HFFc6 (cell line): ENCODE data around the gene GLIS2. TPM values are rescaled to one million over a fixed set of nuclear protein-coding genes. Genes with fewer than 3 reads are reported as not detected.
"Not testable (repeated sequence)": the region's sequence is repeated elsewhere in the genome, so short reads cannot be mapped to it uniquely, and the experiment has no call there.

Experiments used
- DNase-seq: peaks from one replicate; pipeline ENCODE4 v3.0.0-alpha.2; 2018
- H3K27ac Mint-ChIP-seq: 2 replicates; pipeline ENCODE4 v1.8.0; 2020; ENCODE audit warnings: mild to moderate bottlenecking, mixed read lengths
- H3K27me3 Mint-ChIP-seq: 2 replicates; pipeline ENCODE4 v1.8.0; 2021; ENCODE audit warnings: mild to moderate bottlenecking, moderate library complexity, mixed read lengths; ENCODE audit not compliant: insufficient read depth
- H3K36me3 Mint-ChIP-seq: 2 replicates; pipeline ENCODE4 v1.8.0; 2021; ENCODE audit warnings: low read depth, mixed read lengths
- H3K4me1 Mint-ChIP-seq: 2 replicates; pipeline ENCODE4 v1.8.0; 2020; ENCODE audit warnings: low read depth, mixed read lengths
- H3K4me3 Mint-ChIP-seq: 2 replicates; pipeline ENCODE4 v1.8.0; 2020; ENCODE audit warnings: mild to moderate bottlenecking, moderate library complexity, mixed read lengths
- H3K9me3 Mint-ChIP-seq: 2 replicates; pipeline ENCODE4 v1.8.0; 2020; ENCODE audit warnings: mild to moderate bottlenecking, mixed read lengths
- CTCF ChIP-seq: fragments of 200-600 bp; sonication (generic); IDR thresholded peaks from 2 replicates; pipeline ENCODE4 v1.5.0; 2021; ENCODE audit warnings: antibody characterized with exemption, mild to moderate bottlenecking
- total RNA-seq, 6 experiments: library from RNA; stranded (reverse); fragmentation: NEBNext Ultra II Directional; extraction: Animal tissue kit (Norgen Biotek cat#: 25700); gene quantifications; 2 replicates in 1 of 6; 3 replicates in 5 of 6; pipeline ENCODE4 v1.2.3, GENCODE V29; 2021

Gene GLIS2
- total RNA-seq, 6 experiments from 2014 or later: 21.9 to 26.0 (median 23.5) TPM

GRCh38 chr16:4339455-4339854 is 23.6 kb downstream of the GLIS2 start:
- no peak overlapping the region for H3K4me3 Mint-ChIP-seq
- H3K4me1 Mint-ChIP-seq: no peaks in the 10 kb centered on the region
- H3K9me3 Mint-ChIP-seq: no peaks in the 10 kb centered on the region
- DNase-seq: no peak
- H3K27me3 Mint-ChIP-seq: peaks cover 12% of the 10 kb centered on the region
- 0 out of 2 replicates have a peak overlapping the region, but pooled peaks have one; percentile 21 for H3K27ac Mint-ChIP-seq
- H3K36me3 Mint-ChIP-seq: peaks cover 5% of the 10 kb centered on the region; the same call in 1 of the 2 replicates
- TF ChIP-seq CTCF: no peak

- Mint-ChIP-seq H3K36me3 (peaks cover 5% of the 10 kb centered on the region; the same call in 1 of the 2 replicates), H3K9me3 (no peaks in the 10 kb centered on the region), H3K27me3 (peaks cover 12% of the 10 kb centered on the region), H3K4me3 (no peak overlapping the region), H3K4me1 (no peaks in the 10 kb centered on the region), H3K27ac (no peak overlapping the region)
- no peak for DNase-seq
- peak; percentile 16; the same call in 1 of the 2 replicates for TF ChIP-seq CTCF
These were observed 24.0 kb downstream of the GLIS2 start for GRCh38 chr16:4339909-4340308.

GRCh38 chr16:4340443-4340842 is 24.6 kb downstream of the GLIS2 start:
- Mint-ChIP-seq H3K27ac (no peak overlapping the region), H3K36me3 (peaks cover 5% of the 10 kb centered on the region; the same call in 1 of the 2 replicates), H3K9me3 (no peaks in the 10 kb centered on the region), H3K4me3 (no peak overlapping the region), H3K4me1 (no peaks in the 10 kb centered on the region), H3K27me3 (peaks cover 12% of the 10 kb centered on the region)
- TF ChIP-seq CTCF: no peak
- no peak for DNase-seq

- no peak for DNase-seq
- Mint-ChIP-seq H3K27ac (no peak overlapping the region), H3K27me3 (peaks cover 12% of the 10 kb centered on the region), H3K4me1 (no peaks in the 10 kb centered on the region), H3K4me3 (no peak overlapping the region), H3K9me3 (no peaks in the 10 kb centered on the region), H3K36me3 (no peaks in the 10 kb centered on the region)
- no peak for TF ChIP-seq CTCF
These were observed 25.4 kb downstream of the GLIS2 start for GRCh38 chr16:4341250-4341649.

GRCh38 chr16:4342866-4343744 is 27.2 kb downstream of the GLIS2 start:
- H3K27ac Mint-ChIP-seq: peak overlapping the region; percentile 38; the same call in 1 of the 2 replicates
- no peak for DNase-seq
- no peak for TF ChIP-seq CTCF
- H3K4me3 Mint-ChIP-seq: no peak overlapping the region
- H3K9me3 Mint-ChIP-seq: no peaks in the 10 kb centered on the region
- H3K4me1 Mint-ChIP-seq: peaks cover 3% of the 10 kb centered on the region
- peaks cover 12% of the 10 kb centered on the region for H3K27me3 Mint-ChIP-seq
- H3K36me3 Mint-ChIP-seq: no peaks in the 10 kb centered on the region

- DNase-seq, H3K36me3 Mint-ChIP-seq, H3K4me1 Mint-ChIP-seq, H3K4me3 Mint-ChIP-seq, H3K27ac Mint-ChIP-seq, H3K9me3 Mint-ChIP-seq: not testable (repeated sequence)
- peaks cover 11% of the 10 kb centered on the region for H3K27me3 Mint-ChIP-seq
These were observed 28.6 kb downstream of the GLIS2 start for GRCh38 chr16:4344300-4344982.
